ENCODE data around the gene TMEM63B. TPM values are rescaled to one million over a fixed set of nuclear protein-coding genes. Genes with fewer than 3 reads are reported as not detected.
"Not testable (repeated sequence)": the region's sequence is repeated elsewhere in the genome, so short reads cannot be mapped to it uniquely, and the experiment has no call there.

TMEM63B gene
- polyA plus RNA-seq, 3 donors from 2014 or later: 0.25 to 1.7 (median 1.5) TPM

- Mint-ChIP-seq H3K27me3 (ENCODE audit: low read depth in 3 of 3) (peaks cover 0 to 2% (median 1%) of the 10 kb centered on the region in 3 donors), H3K9me3 (no peaks in the 10 kb centered on the region), H3K4me3 (no peak overlapping the region), H3K27ac (no peak overlapping the region), H3K36me3 (peaks cover 0 to 5% (median 3%) of the 10 kb centered on the region in 3 donors), H3K4me1 (no peaks in the 10 kb centered on the region)
- no peak for DNase-seq
These were observed 38.3 kb upstream of the TMEM63B start for GRCh38 chr6:44088827-44089590.

- Mint-ChIP-seq H3K36me3 (peaks cover 3 to 10% (median 5%) of the 10 kb centered on the region in 3 donors), H3K4me1 (no peaks in the 10 kb centered on the region), H3K27ac (no peak overlapping the region), H3K4me3 (no peak overlapping the region), H3K27me3 (ENCODE audit: low read depth in 3 of 3) (peaks cover 0 to 4% (median 0%) of the 10 kb centered on the region in 3 donors), H3K9me3 (no peaks in the 10 kb centered on the region)
- DNase-seq: no peak
These were observed 36.9 kb upstream of the TMEM63B start for GRCh38 chr6:44090465-44090864.

- not testable (repeated sequence) for H3K27ac Mint-ChIP-seq; H3K27me3 Mint-ChIP-seq (ENCODE audit: low read depth in 3 of 3); H3K4me3 Mint-ChIP-seq; H3K9me3 Mint-ChIP-seq; H3K4me1 Mint-ChIP-seq; H3K36me3 Mint-ChIP-seq; DNase-seq
These were observed 36.0 kb upstream of the TMEM63B start for GRCh38 chr6:44091356-44091755.

- H3K27me3 Mint-ChIP-seq (ENCODE audit: low read depth in 3 of 3): peaks cover 0 to 4% (median 0%) of the 10 kb centered on the region in 3 donors
- no peak overlapping the region for H3K4me3 Mint-ChIP-seq
- DNase-seq: no peak
- H3K27ac Mint-ChIP-seq: peak overlapping the region in 1 of 6 donors; percentile 22
- H3K4me1 Mint-ChIP-seq: peaks cover 0 to 7% of the 10 kb centered on the region in 2 donors
- peaks cover 3 to 10% (median 5%) of the 10 kb centered on the region in 3 donors for H3K36me3 Mint-ChIP-seq
- H3K9me3 Mint-ChIP-seq: no peaks in the 10 kb centered on the region
These were observed 35.1 kb upstream of the TMEM63B start for GRCh38 chr6:44091981-44092884.

GRCh38 chr6:44093066-44093465 is 34.3 kb upstream of the TMEM63B start:
- no peak overlapping the region for H3K27ac Mint-ChIP-seq
- H3K4me1 Mint-ChIP-seq: peaks cover 0 to 7% of the 10 kb centered on the region in 2 donors
- H3K36me3 Mint-ChIP-seq: peaks cover 3 to 10% (median 5%) of the 10 kb centered on the region in 3 donors
- no peak overlapping the region for H3K4me3 Mint-ChIP-seq
- H3K9me3 Mint-ChIP-seq: no peaks in the 10 kb centered on the region
- DNase-seq: no peak
- H3K27me3 Mint-ChIP-seq (ENCODE audit: low read depth in 3 of 3): peaks cover 0 to 4% (median 0%) of the 10 kb centered on the region in 3 donors

GRCh38 chr6:44093750-44094402 is 33.5 kb upstream of the TMEM63B start:
- Mint-ChIP-seq H3K4me1 (peaks cover 0 to 7% of the 10 kb centered on the region in 2 donors), H3K27ac (no peak overlapping the region), H3K9me3 (no peaks in the 10 kb centered on the region), H3K4me3 (no peak overlapping the region), H3K36me3 (peaks cover 3 to 10% (median 5%) of the 10 kb centered on the region in 3 donors), H3K27me3 (ENCODE audit: low read depth in 3 of 3) (peaks cover 0 to 3% (median 0%) of the 10 kb centered on the region in 3 donors)
- no peak for DNase-seq

GRCh38 chr6:44094403-44095242 is 32.7 kb upstream of the TMEM63B start:
- H3K27ac Mint-ChIP-seq: no peak overlapping the region
- DNase-seq: no peak
- H3K36me3 Mint-ChIP-seq: peaks cover 3 to 10% (median 5%) of the 10 kb centered on the region in 3 donors
- H3K9me3 Mint-ChIP-seq: no peaks in the 10 kb centered on the region
- H3K4me3 Mint-ChIP-seq: no peak overlapping the region
- peaks cover 0 to 7% of the 10 kb centered on the region in 2 donors for H3K4me1 Mint-ChIP-seq
- peaks cover 0 to 3% (median 0%) of the 10 kb centered on the region in 3 donors for H3K27me3 Mint-ChIP-seq (ENCODE audit: low read depth in 3 of 3)

- not testable (repeated sequence) for H3K9me3 Mint-ChIP-seq; H3K4me3 Mint-ChIP-seq; H3K27ac Mint-ChIP-seq; H3K4me1 Mint-ChIP-seq; H3K27me3 Mint-ChIP-seq (ENCODE audit: low read depth in 3 of 3); DNase-seq
- H3K36me3 Mint-ChIP-seq: peaks cover 3 to 12% (median 5%) of the 10 kb centered on the region in 3 donors
These were observed 32.1 kb upstream of the TMEM63B start for GRCh38 chr6:44095243-44095623.

- peaks cover under 1 to 11% of the 10 kb centered on the region in 2 donors for H3K4me1 Mint-ChIP-seq
- peak; percentile 64 to 72 (median 69) for DNase-seq
- peak overlapping the region in 2 of 6 donors; percentile 19 to 72 for H3K27ac Mint-ChIP-seq
These were observed 30.7 kb upstream of the TMEM63B start for GRCh38 chr6:44096612-44097011.

GRCh38 chr6:44097782-44098317 is 29.5 kb upstream of the TMEM63B start:
- DNase-seq: no peak
- peaks cover 0 to 11% (median 3%) of the 10 kb centered on the region in 3 donors for H3K36me3 Mint-ChIP-seq
- peaks cover 0 to 3% (median 0%) of the 10 kb centered on the region in 3 donors for H3K27me3 Mint-ChIP-seq (ENCODE audit: low read depth in 3 of 3)
- peak overlapping the region in 1 of 6 donors; percentile 14 for H3K27ac Mint-ChIP-seq
- no peak overlapping the region for H3K4me3 Mint-ChIP-seq
- peaks cover 8 to 22% of the 10 kb centered on the region in 2 donors for H3K4me1 Mint-ChIP-seq
- no peaks in the 10 kb centered on the region for H3K9me3 Mint-ChIP-seq

More at GRCh38 chr6:44096612-44097011, 30.7 kb upstream of the TMEM63B start:
- H3K36me3 Mint-ChIP-seq: peaks cover 0 to 11% (median 3%) of the 10 kb centered on the region in 3 donors
- H3K9me3 Mint-ChIP-seq: no peaks in the 10 kb centered on the region
- peaks cover 0 to 3% (median 0%) of the 10 kb centered on the region in 3 donors for H3K27me3 Mint-ChIP-seq (ENCODE audit: low read depth in 3 of 3)
- no peak overlapping the region for H3K4me3 Mint-ChIP-seq

GRCh38 chr6:44099192-44099591 is 28.2 kb upstream of the TMEM63B start:
- H3K27ac Mint-ChIP-seq: no peak overlapping the region
- H3K27me3 Mint-ChIP-seq (ENCODE audit: low read depth in 3 of 3): peaks cover 0 to 1% (median 0%) of the 10 kb centered on the region in 3 donors
- H3K4me1 Mint-ChIP-seq: peaks cover 8 to 29% of the 10 kb centered on the region in 2 donors
- no peak for DNase-seq
- peaks cover 0 to 9% (median 3%) of the 10 kb centered on the region in 3 donors for H3K36me3 Mint-ChIP-seq
- H3K9me3 Mint-ChIP-seq: no peaks in the 10 kb centered on the region
- no peak overlapping the region for H3K4me3 Mint-ChIP-seq

GRCh38 chr6:44100088-44100550 is 27.2 kb upstream of the TMEM63B start:
- peak overlapping the region in 3 of 6 donors; percentile 1 to 43 (median 14) for H3K27ac Mint-ChIP-seq
- peaks cover 17 to 39% of the 10 kb centered on the region in 2 donors for H3K4me1 Mint-ChIP-seq
- no peak for DNase-seq
- H3K9me3 Mint-ChIP-seq: no peaks in the 10 kb centered on the region
- peaks cover 0 to 4% (median 0%) of the 10 kb centered on the region in 3 donors for H3K36me3 Mint-ChIP-seq
- H3K4me3 Mint-ChIP-seq: no peak overlapping the region
- H3K27me3 Mint-ChIP-seq (ENCODE audit: low read depth in 3 of 3): no peaks in the 10 kb centered on the region
